Measurements from ENCODE around the gene PROZ. TPM values are rescaled to one million over a fixed set of nuclear protein-coding genes. Genes with fewer than 3 reads are reported as not detected.

Gene PROZ
- total RNA-seq, 2 experiments from 2014 or later = 0.19 TPM; not detected in 1

GRCh38 chr13:113207890-113208420 is 49.5 kb downstream of the PROZ start:
- H3K27ac Mint-ChIP-seq = peak overlapping the region; percentile 90
- CTCF ChIA-PET = interaction anchor here (0.6 to 0.9 kb wide), 3 partner anchors 14 to 579 kb away, joined by 3 to 5 read pairs (median 3); no protein-coding TSS in a partner anchor
- H3K9me3 Mint-ChIP-seq = no peaks in the 10 kb centered on the region
- no peaks in the 10 kb centered on the region for H3K27me3 Mint-ChIP-seq
- POLR2A ChIA-PET = no interaction called here
- peaks cover 66% of the 10 kb centered on the region for H3K4me1 Mint-ChIP-seq
- DNase-seq = peak; percentile 26
- H3K36me3 Mint-ChIP-seq (ENCODE audit: low read depth) = peaks cover 45% of the 10 kb centered on the region
- H3K4me3 Mint-ChIP-seq = peak overlapping the region; percentile 81

DNA sequence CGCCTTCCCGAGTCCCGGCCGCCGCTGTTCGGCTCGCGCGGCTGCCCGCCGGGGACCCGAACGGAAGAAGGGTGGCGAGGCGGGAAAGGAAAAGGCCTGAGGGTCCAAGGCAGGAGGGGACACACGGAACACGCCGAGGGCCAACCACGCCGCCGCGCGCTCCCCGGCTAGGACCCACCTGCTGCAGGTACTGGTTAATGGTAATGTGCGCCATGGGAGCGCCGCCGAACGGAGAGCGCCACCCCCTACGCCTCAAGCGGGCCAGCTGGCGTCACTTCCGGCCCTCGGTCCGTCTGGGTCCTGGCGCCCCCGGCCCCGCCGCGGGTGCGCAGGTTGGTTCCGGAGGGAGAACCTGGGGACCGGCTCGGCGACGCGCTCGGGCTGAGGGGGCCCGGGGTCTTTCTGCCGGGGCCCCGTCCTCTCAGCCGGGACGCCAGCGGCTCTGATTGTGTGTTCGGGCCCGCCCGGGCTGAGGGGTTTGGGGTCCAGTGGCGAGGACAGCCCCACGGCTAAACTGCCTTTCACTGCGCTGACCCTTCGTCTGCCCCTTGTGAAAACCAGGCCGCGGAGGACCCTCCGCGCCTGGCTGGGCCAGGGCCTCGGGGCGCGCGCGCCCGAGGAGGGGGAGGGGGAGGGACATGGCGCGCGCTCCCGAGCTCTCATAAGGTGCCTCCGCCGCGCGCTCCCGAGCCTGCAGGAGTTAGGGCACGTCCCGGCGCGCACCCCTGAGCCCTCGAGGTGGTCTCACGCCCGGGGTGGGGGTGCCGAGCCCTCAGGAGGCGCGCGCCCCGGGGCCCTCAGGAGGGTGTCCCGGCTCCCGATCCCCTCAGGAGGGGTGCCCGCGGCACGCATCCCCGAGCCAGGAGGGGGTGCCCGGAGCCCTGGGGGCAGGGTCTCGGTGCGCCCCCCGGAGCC is 50.2 kb downstream of the PROZ start, which contains the start of gene PCID2:
PCID2 (minus strand) TSS at position 249 of the 915 bp plus-strand sequence; CDS start at position 214, 35 bp downstream.
- Mint-ChIP-seq H3K4me3 (peak within 1 kb of the TSS; percentile 81), H3K27me3 (no peaks in the 10 kb centered on the region), H3K36me3 (ENCODE audit: low read depth) (peaks cover 45% of the 10 kb centered on the region), H3K4me1 (peaks cover 66% of the 10 kb centered on the region), H3K9me3 (no peaks in the 10 kb centered on the region), H3K27ac (peak within 1 kb of the TSS; percentile 90)
- CTCF ChIA-PET = interaction anchor here (0.6 to 1.6 kb wide), 5 partner anchors 13 to 580 kb away, joined by 3 to 5 read pairs (median 4); no protein-coding TSS in a partner anchor
- peak; percentile 88 for DNase-seq
- POLR2A ChIA-PET = interaction anchor here (1.2 kb wide), 2 partner anchors 11 to 20 kb away, joined by 4 read pairs; no protein-coding TSS in a partner anchor

DNA sequence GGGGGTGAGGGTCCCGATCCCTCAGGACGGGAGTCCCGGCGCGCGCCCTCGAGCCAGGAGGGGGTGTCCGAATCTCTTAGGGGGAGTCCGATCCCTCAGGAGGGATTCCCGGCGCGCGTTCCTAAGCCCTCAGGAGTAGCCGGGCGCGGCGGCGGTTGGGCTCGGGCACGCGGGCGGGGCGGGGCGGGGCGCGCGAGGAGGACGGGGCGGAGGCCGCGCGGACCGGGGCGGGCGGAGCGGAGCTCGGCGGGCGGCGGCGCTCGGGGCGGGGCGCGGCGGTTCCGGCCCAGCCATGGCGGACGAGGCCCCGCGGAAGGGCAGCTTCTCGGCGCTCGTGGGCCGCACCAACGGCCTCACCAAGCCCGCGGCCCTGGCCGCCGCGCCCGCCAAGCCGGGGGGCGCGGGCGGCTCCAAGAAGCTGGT is 50.9 kb downstream of the PROZ start, which contains the start of gene CUL4A:
CUL4A (plus strand) TSS at position 278 of the 423 bp plus-strand sequence; CDS start at position 293, 15 bp downstream.
- Mint-ChIP-seq H3K4me3 (peak within 1 kb of the TSS; percentile 83), H3K27me3 (no peaks in the 10 kb centered on the region), H3K36me3 (ENCODE audit: low read depth) (peaks cover 47% of the 10 kb centered on the region), H3K9me3 (no peaks in the 10 kb centered on the region), H3K27ac (peak within 1 kb of the TSS; percentile 88), H3K4me1 (peaks cover 69% of the 10 kb centered on the region)
- ChIA-PET POLR2A (interaction anchor here (1.2 kb wide), 2 partner anchors 12 to 21 kb away, joined by 4 read pairs; no protein-coding TSS in a partner anchor), CTCF (interaction anchor here (1.3 to 1.6 kb wide), 3 partner anchors 12 to 26 kb away, joined by 3 to 4 read pairs (median 4); no protein-coding TSS in a partner anchor)
- DNase-seq = peak; percentile 73

- ChIA-PET POLR2A (interaction anchor here (1.2 kb wide), 2 partner anchors 13 to 21 kb away, joined by 4 read pairs; no protein-coding TSS in a partner anchor), CTCF (interaction anchor here (1.3 to 1.6 kb wide), 3 partner anchors 12 to 27 kb away, joined by 3 to 4 read pairs (median 4); no protein-coding TSS in a partner anchor)
- peak overlapping the region; percentile 83 for H3K4me3 Mint-ChIP-seq
- peak; percentile 81 for DNase-seq
- peaks cover 47% of the 10 kb centered on the region for H3K36me3 Mint-ChIP-seq (ENCODE audit: low read depth)
- peaks cover 66% of the 10 kb centered on the region for H3K4me1 Mint-ChIP-seq
- H3K27ac Mint-ChIP-seq = peak overlapping the region; percentile 88
- no peaks in the 10 kb centered on the region for H3K9me3 Mint-ChIP-seq
- H3K27me3 Mint-ChIP-seq = no peaks in the 10 kb centered on the region
Observed at GRCh38 chr13:113209759-113210421, 51.4 kb downstream of the PROZ start.

GRCh38 chr13:113210833-113211232 is 52.4 kb downstream of the PROZ start:
- peak overlapping the region; percentile 83 for H3K4me3 Mint-ChIP-seq
- CTCF ChIA-PET = no interaction called here
- POLR2A ChIA-PET = no interaction called here
- H3K27me3 Mint-ChIP-seq = no peaks in the 10 kb centered on the region
- H3K9me3 Mint-ChIP-seq = no peaks in the 10 kb centered on the region
- H3K36me3 Mint-ChIP-seq (ENCODE audit: low read depth) = peaks cover 39% of the 10 kb centered on the region
- no peak for DNase-seq
- peaks cover 57% of the 10 kb centered on the region for H3K4me1 Mint-ChIP-seq
- peak overlapping the region; percentile 88 for H3K27ac Mint-ChIP-seq

GRCh38 chr13:113211774-113212173 is 53.3 kb downstream of the PROZ start:
- peak overlapping the region; percentile 83 for H3K4me3 Mint-ChIP-seq

GRCh38 chr13:113216254-113217048 is 58.0 kb downstream of the PROZ start:
- Mint-ChIP-seq H3K4me3 (no peak overlapping the region), H3K27ac (no peak overlapping the region), H3K27me3 (no peaks in the 10 kb centered on the region), H3K36me3 (ENCODE audit: low read depth) (peaks cover 28% of the 10 kb centered on the region), H3K4me1 (peaks cover 32% of the 10 kb centered on the region), H3K9me3 (no peaks in the 10 kb centered on the region)
- ChIA-PET CTCF (no interaction called here), POLR2A (no interaction called here)
- no peak for DNase-seq

More at GRCh38 chr13:113211774-113212173, 53.3 kb downstream of the PROZ start:
- Mint-ChIP-seq H3K27ac (peak overlapping the region; percentile 14), H3K36me3 (ENCODE audit: low read depth) (peaks cover 31% of the 10 kb centered on the region), H3K27me3 (no peaks in the 10 kb centered on the region), H3K4me1 (peaks cover 48% of the 10 kb centered on the region), H3K9me3 (no peaks in the 10 kb centered on the region)
- CTCF ChIA-PET = no interaction called here
- POLR2A ChIA-PET = no interaction called here
- DNase-seq = no peak

DNA sequence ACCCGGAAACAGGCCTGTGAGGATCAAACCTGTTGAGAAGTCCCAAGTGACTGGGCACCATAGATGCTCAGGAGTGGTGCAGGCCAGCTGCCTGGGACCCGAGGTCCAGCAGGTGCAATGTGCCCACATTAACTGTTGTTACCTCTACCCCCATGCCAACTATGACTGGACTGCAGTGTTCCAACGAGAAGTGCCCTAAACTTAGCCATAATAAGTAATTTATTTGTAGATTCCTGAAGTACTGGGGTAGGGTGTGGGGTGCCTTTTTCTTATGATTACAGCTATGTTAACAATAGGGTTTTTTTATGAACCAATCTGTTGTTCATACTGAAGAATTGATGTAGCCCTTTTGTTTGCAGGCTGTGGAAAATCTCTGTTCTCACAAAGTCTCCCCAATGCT is 60.1 kb downstream of the PROZ start:
- Mint-ChIP-seq H3K27ac (no peak overlapping the region), H3K4me3 (no peak overlapping the region), H3K27me3 (no peaks in the 10 kb centered on the region), H3K9me3 (no peaks in the 10 kb centered on the region), H3K4me1 (peaks cover 20% of the 10 kb centered on the region), H3K36me3 (ENCODE audit: low read depth) (peaks cover 33% of the 10 kb centered on the region)
- no peak for DNase-seq
- ChIA-PET POLR2A (no interaction called here), CTCF (interaction anchor here (1.3 to 1.6 kb wide), 2 partner anchors 14 to 15 kb away, joined by 3 to 4 read pairs; no protein-coding TSS in a partner anchor)

- ChIA-PET POLR2A (no interaction called here), CTCF (interaction anchor here (1.3 to 1.6 kb wide), 2 partner anchors 13 to 15 kb away, joined by 3 to 4 read pairs; no protein-coding TSS in a partner anchor)
- no peaks in the 10 kb centered on the region for H3K27me3 Mint-ChIP-seq
- no peak overlapping the region for H3K4me3 Mint-ChIP-seq
- H3K36me3 Mint-ChIP-seq (ENCODE audit: low read depth) = peaks cover 36% of the 10 kb centered on the region
- no peak overlapping the region for H3K27ac Mint-ChIP-seq
- DNase-seq = no peak
- no peaks in the 10 kb centered on the region for H3K9me3 Mint-ChIP-seq
- peaks cover 13% of the 10 kb centered on the region for H3K4me1 Mint-ChIP-seq
Observed at GRCh38 chr13:113219256-113219940, 61.0 kb downstream of the PROZ start.

DNA sequence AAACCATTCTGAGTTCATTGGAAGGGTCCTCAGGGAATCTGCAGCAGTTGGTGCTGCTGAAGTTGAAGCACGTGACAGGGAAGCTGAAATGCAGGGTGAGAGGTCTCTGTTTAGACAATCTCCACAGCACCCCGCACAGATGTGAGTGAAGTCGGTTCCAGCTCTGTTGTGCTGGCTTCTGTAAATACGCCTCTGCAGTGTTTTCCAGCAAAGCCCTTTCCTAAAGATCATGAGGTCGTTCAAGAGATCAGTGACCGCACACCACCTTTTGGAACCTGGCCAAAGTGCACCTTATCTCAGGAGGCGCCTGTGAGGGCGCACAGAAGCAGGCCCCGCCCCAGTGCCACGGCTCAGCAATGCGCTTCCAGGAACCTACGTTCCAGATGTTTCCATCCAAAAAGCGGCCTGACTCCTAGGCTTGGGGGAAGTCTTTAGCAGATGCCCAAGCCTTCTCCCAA is 61.7 kb downstream of the PROZ start:
- DNase-seq = no peak
- H3K4me1 Mint-ChIP-seq = peaks cover 13% of the 10 kb centered on the region
- peaks cover 44% of the 10 kb centered on the region for H3K36me3 Mint-ChIP-seq (ENCODE audit: low read depth)
- no peaks in the 10 kb centered on the region for H3K27me3 Mint-ChIP-seq
- no peak overlapping the region for H3K4me3 Mint-ChIP-seq
- POLR2A ChIA-PET = no interaction called here
- no peaks in the 10 kb centered on the region for H3K9me3 Mint-ChIP-seq
- H3K27ac Mint-ChIP-seq = no peak overlapping the region
- CTCF ChIA-PET = interaction anchor here (1.6 kb wide), 1 partner anchor 14 kb away, joined by 4 read pairs; no protein-coding TSS in a partner anchor

DNA sequence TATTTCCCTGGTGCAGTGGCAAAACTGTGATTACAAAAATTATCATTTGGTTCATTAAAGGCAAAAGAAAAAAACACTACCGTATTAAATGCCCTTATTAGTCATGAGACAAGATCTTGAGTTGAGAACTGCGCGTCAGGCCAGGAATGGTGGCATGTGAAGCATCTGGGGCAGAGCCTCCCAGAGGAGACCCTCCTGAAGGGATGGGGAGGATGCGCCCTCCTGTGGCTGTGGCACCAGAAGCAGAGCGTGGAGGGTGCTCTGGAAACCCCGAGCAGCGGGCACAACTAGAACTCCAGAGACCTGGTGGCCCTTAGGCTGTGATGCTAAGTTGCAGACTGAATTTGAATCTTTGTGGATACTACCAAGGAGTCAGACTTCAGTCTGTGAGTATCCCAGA is 62.4 kb downstream of the PROZ start:
- POLR2A ChIA-PET = no interaction called here
- peaks cover 13% of the 10 kb centered on the region for H3K4me1 Mint-ChIP-seq
- H3K36me3 Mint-ChIP-seq (ENCODE audit: low read depth) = peaks cover 48% of the 10 kb centered on the region
- CTCF ChIA-PET = interaction anchor here (1.4 kb wide), 1 partner anchor 11 kb away, joined by 3 read pairs; the partner anchor contains the start of gene CUL4A
- peak; percentile 21 for DNase-seq
- no peaks in the 10 kb centered on the region for H3K27me3 Mint-ChIP-seq
- H3K9me3 Mint-ChIP-seq = no peaks in the 10 kb centered on the region
- H3K4me3 Mint-ChIP-seq = no peak overlapping the region
- H3K27ac Mint-ChIP-seq = no peak overlapping the region
